GM23248 (cell line): ENCODE data around the gene HMX3. TPM values are rescaled to one million over a fixed set of nuclear protein-coding genes. Genes with fewer than 3 reads are reported as not detected.

Experiments used
- DNase-seq: peaks from one replicate; pipeline ENCODE4 v3.0.0-alpha.2; 2015
- H2AFZ ChIP-seq: fragments of 200-600 bp; sonication (generic); 2 replicates; pipeline ENCODE4 v1.6.1; 2016; ENCODE audit warnings: antibody characterized with exemption
- H3F3A ChIP-seq: fragments of 200-600 bp; sonication (generic); 2 replicates; pipeline ENCODE4 v1.6.1; 2016; ENCODE audit warnings: mild to moderate bottlenecking, antibody characterized with exemption, mixed run types; ENCODE audit not compliant: insufficient read depth
- H3K27ac ChIP-seq: fragments of 200-600 bp; sonication (generic); 2 replicates; pipeline ENCODE4 v1.5.1; 2016; ENCODE audit warnings: mild to moderate bottlenecking
- H3K27me3 ChIP-seq: fragments of 200-600 bp; sonication (generic); replicated peaks from 2 replicates; pipeline ENCODE4 v1.6.1; 2016; ENCODE audit warnings: mild to moderate bottlenecking; ENCODE audit not compliant: insufficient read depth
- H3K36me3 ChIP-seq: fragments of 200-600 bp; sonication (generic); 2 replicates; pipeline ENCODE4 v1.6.1; 2016; ENCODE audit warnings: low read depth, mild to moderate bottlenecking
- H3K4me1 ChIP-seq: fragments of 200-600 bp; sonication (generic); 2 replicates; pipeline ENCODE4 v1.6.1; 2016; ENCODE audit warnings: mild to moderate bottlenecking; ENCODE audit not compliant: insufficient read depth
- H3K4me2 ChIP-seq: fragments of 200-600 bp; sonication (generic); one replicate; pipeline ENCODE4 v1.6.1; 2016; ENCODE audit warnings: mild to moderate bottlenecking; ENCODE audit not compliant: unreplicated experiment
- H3K4me3 ChIP-seq: fragments of 200-600 bp; sonication (generic); 2 replicates; pipeline ENCODE4 v1.5.1; 2016; ENCODE audit warnings: mild to moderate bottlenecking
- H3K79me2 ChIP-seq: fragments of 200-600 bp; sonication (generic); 2 replicates; pipeline ENCODE4 v1.6.1; 2016; ENCODE audit warnings: mild to moderate bottlenecking; ENCODE audit not compliant: insufficient read depth
- H3K9ac ChIP-seq: fragments of 200-600 bp; sonication (generic); 2 replicates; pipeline ENCODE4 v1.6.1; 2016; ENCODE audit warnings: mild to moderate bottlenecking
- H3K9me2 ChIP-seq: fragments of 200-600 bp; sonication (generic); 2 replicates; pipeline ENCODE4 v1.6.1; 2016; ENCODE audit warnings: mixed run types, mild to moderate bottlenecking, moderate library complexity; ENCODE audit not compliant: insufficient read depth
- H3K9me3 ChIP-seq: fragments of 200-600 bp; sonication (generic); one replicate; pipeline ENCODE4 v1.6.1; 2017; ENCODE audit warnings: low read depth
- H4K20me1 ChIP-seq: fragments of 200-600 bp; sonication (generic); 2 replicates; pipeline ENCODE4 v1.6.0; 2016; ENCODE audit not compliant: insufficient read depth
- EZH2 ChIP-seq: fragments of 200-600 bp; sonication (generic); IDR thresholded peaks from 2 replicates; pipeline ENCODE4 v1.6.1; 2018; ENCODE audit warnings: antibody characterized with exemption, mild to moderate bottlenecking; ENCODE audit not compliant: insufficient read depth, poor library complexity, severe bottlenecking
- EZH2phosphoT487 ChIP-seq: fragments of 200-600 bp; sonication (generic); IDR thresholded peaks from 2 replicates; pipeline ENCODE4 v1.6.1; 2018; ENCODE audit warnings: antibody characterized with exemption, moderate library complexity, mild to moderate bottlenecking, low read depth; ENCODE audit not compliant: insufficient read depth
- WGBS, 2 experiments: methylation state at CpG; one replicate each; pipeline ENCODE4 v1.1.6; 2015 to 2017; ENCODE audit warnings: low lambda C conversion rate in 2 of 2, low coverage in 1 of 2; ENCODE audit errors: missing lambda C conversion rate in 2 of 2; 5-methylcytosine and 5-hydroxymethylcytosine counted together
- in situ Hi-C: fragments of 300-500 bp; cut with MboI; formaldehyde crosslinking; loops from 2 replicates; pipeline ENCODE4 v1.15.0; 2020
- polyA plus RNA-seq: library from polyadenylated mRNA; unstranded; fragments of >200 nt; fragmentation: Nextera tagmentation; extraction: Ambion mirVana; gene quantifications from 2 replicates; pipeline ENCODE4 v1.2.1, GENCODE V29; 2016
- total RNA-seq: library from RNA; depleted of rRNA; stranded (reverse); fragments of >200 nt; shearing (Covaris generic); gene quantifications from 2 replicates; pipeline ENCODE4 v1.2.3, GENCODE V29; 2014

The HMX3 gene
- total and polyA plus RNA-seq, 2 experiments from 2014 or later = not detected

DNA sequence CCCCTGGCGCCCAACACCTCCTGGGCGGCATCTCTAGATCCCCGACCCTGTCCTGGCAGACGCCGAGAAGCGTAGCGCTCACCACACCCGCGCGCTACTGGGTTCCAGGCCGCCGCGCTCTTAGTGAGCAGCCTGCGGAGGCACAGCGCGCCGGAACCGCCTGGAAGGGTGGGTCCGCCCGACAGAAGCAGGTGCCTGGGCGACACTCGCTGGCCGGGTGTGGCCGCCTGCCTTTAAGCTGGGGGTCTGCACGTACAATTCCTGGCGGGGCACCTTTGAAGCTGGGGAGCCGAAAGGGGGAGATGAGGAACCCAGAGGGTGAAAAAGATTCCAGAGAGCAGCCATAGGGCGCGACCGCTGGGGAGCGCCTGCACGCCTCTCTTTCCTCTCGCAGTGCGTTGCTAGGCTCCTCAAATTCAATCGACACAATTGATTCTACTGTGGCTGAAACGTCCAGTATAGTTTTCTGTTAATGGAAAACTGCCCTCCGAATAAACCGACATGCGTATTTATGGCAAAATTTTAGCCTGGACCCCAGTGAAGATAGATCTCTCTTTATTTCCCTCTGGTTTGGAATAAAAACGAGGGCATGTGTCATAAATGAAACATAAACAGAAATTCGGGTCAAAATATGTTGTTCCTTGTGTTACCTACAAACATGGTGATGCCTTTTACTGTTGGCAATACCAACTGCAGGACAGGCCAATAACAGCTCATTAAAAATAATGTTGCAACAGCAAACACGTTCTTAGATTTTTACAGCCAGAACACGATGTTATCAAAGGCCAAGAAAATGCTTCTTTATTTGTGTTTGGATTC is 4.6 kb downstream of the HMX3 start:
- Histone ChIP-seq H2AFZ (no peak overlapping the region), H4K20me1 (no peaks in the 10 kb centered on the region), H3K4me3 (no peak overlapping the region), H3K79me2 (no peaks in the 10 kb centered on the region), H3K9me2 (no peaks in the 10 kb centered on the region), H3K36me3 (no peaks in the 10 kb centered on the region), H3K9ac (no peak overlapping the region), H3K9me3 (no peaks in the 10 kb centered on the region), H3K27ac (no peak overlapping the region), H3K4me1 (no peaks in the 10 kb centered on the region), H3F3A (no peaks in the 10 kb centered on the region), H3K27me3 (peaks cover 90% of the 10 kb centered on the region), H3K4me2 (no peak overlapping the region)
- WGBS, 2 experiments = 8 to 11% methylated on average over 42 to 43 of the region's 43 CpGs
- in situ Hi-C loops = loop anchor here (25.0 kb wide), 1 partner anchor 822 kb away; no protein-coding TSS in a partner anchor
- DNase-seq = no peak
- peak; percentile 97 for TF ChIP-seq EZH2
- TF ChIP-seq EZH2phosphoT487 = no peak

DNA sequence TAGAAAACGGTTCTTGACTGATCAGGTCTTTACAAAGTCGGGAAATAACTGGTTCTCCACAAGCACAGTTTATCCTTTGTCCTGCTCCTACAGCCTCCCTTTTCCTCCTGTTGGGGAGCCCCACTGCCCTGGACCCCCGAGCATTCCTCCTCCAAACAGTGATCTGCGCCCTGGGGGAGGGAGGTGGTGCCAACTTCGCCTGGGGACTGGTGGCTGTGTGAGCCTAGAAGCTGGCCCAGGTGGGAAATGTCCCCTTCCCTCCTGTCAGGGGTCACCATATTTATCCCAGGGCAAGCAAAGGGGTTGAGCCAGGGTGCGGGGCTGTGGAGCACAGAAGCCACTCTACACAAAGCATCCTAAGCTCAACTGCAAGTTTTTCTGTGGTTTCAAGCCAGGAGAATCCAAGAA is 5.2 kb downstream of the HMX3 start:
- Histone ChIP-seq H3F3A (no peaks in the 10 kb centered on the region), H3K9ac (no peak overlapping the region), H3K36me3 (no peaks in the 10 kb centered on the region), H2AFZ (no peak overlapping the region), H3K9me2 (no peaks in the 10 kb centered on the region), H3K4me2 (no peak overlapping the region), H4K20me1 (no peaks in the 10 kb centered on the region), H3K4me3 (no peak overlapping the region), H3K4me1 (no peaks in the 10 kb centered on the region), H3K79me2 (no peaks in the 10 kb centered on the region), H3K27me3 (peaks cover 95% of the 10 kb centered on the region), H3K9me3 (no peaks in the 10 kb centered on the region), H3K27ac (no peak overlapping the region)
- WGBS, 2 experiments = 4 to 5% methylated on average over 6 of the region's 6 CpGs
- DNase-seq = no peak
- TF ChIP-seq EZH2 (peak; percentile 21), EZH2phosphoT487 (no peak)
- in situ Hi-C loops = loop anchor here (25.0 kb wide), 1 partner anchor 821 kb away; no protein-coding TSS in a partner anchor

DNA sequence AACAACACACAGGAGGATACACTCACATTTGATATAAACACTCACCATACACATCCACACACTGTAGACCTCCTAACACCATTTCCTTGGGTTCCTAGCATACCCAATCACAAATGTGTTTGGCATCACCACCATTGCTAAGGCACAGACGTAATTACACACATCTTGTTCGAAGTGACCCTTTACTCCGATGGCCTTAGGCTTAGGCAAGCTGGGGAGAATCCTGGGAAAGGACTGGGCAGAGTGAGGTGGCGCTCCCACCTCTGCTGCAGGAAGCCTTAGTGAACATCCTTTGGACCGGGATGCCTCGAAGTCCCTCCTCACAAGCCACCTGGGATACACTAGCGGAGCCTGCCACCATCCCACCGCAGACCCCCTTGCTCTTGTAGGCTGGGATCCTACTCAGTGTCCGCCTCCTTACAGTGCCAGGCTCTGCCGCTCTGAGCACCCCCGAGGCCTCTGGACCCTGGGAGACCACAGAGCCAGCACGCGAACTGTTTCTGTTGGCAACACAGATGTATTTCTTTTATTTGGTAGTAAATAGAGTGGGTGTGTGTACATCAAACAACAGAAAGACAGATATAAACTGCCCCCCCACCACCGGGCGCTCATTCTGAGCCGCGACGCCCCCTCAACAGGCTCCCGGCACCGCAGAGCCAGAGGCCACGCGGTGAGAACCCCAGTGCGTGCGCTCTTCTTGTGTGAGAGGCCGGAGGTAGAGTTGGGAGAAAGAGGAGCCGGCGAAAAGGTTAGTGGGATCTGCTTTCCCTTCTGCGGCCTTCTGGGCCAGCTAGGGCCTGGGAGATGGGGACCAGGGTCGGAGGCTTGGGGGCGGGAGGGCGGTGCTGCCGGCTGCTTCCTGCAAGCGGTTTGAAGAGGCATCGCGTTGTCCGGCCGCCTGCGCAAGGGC is 6.3 kb downstream of the HMX3 start:
- H3K9me2 ChIP-seq = no peaks in the 10 kb centered on the region

DNA sequence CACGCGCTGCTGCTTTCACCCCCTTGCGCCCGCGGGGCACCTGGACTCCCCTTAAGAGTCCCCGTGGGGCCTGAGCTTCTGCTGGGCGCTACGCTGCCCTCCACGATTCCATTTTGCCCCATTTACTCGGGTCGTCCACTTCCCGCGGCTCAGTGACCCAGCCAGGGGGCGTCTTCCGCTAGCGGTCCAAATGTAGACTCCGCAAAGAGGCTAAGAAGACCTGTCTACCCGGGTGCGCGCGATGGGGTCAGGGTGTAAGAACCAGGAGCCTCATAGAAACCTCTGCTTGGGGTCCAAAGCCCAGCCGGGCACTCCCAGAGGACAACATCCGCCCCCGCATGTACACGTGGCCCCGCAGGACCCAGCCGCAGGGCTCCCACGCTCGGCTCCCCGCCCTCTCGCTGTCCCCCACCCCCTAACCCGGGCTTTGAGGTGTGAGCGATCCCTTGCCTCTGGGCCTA is 7.0 kb downstream of the HMX3 start:
- H3K9me2 ChIP-seq = no peaks in the 10 kb centered on the region
- no peaks in the 10 kb centered on the region for H3K9me3 ChIP-seq
- peaks cover 100% of the 10 kb centered on the region for H3K27me3 ChIP-seq
- H2AFZ ChIP-seq = no peak overlapping the region
- no peaks in the 10 kb centered on the region for H3K79me2 ChIP-seq
- TF ChIP-seq EZH2 = no peak
- TF ChIP-seq EZH2phosphoT487 = 0 out of 2 replicates have a peak, but pooled peaks have one; percentile 44
- 7 to 12% methylated on average over 31 to 33 of the region's 33 CpGs for WGBS, 2 experiments
- no peak overlapping the region for H3K4me3 ChIP-seq
- H3K9ac ChIP-seq = no peak overlapping the region
- no peaks in the 10 kb centered on the region for H3F3A ChIP-seq
- no peak for DNase-seq
- H3K27ac ChIP-seq = no peak overlapping the region
- H3K4me1 ChIP-seq = no peaks in the 10 kb centered on the region
- no peak overlapping the region for H3K4me2 ChIP-seq
- in situ Hi-C loops = loop anchor here (25.0 kb wide), 1 partner anchor 820 kb away; no protein-coding TSS in a partner anchor
- no peaks in the 10 kb centered on the region for H3K36me3 ChIP-seq
- no peaks in the 10 kb centered on the region for H4K20me1 ChIP-seq

More for the DNA sequence above, 6.3 kb downstream of the HMX3 start:
- Histone ChIP-seq H3K27me3 (peaks cover 96% of the 10 kb centered on the region), H3K79me2 (no peaks in the 10 kb centered on the region), H3K36me3 (no peaks in the 10 kb centered on the region), H3K4me1 (no peaks in the 10 kb centered on the region), H2AFZ (no peak overlapping the region), H3K4me2 (no peak overlapping the region), H4K20me1 (no peaks in the 10 kb centered on the region), H3K27ac (no peak overlapping the region), H3K9ac (no peak overlapping the region), H3F3A (no peaks in the 10 kb centered on the region), H3K4me3 (no peak overlapping the region), H3K9me3 (no peaks in the 10 kb centered on the region)
- 9 to 13% methylated on average over 28 to 37 of the region's 38 CpGs for WGBS, 2 experiments
- in situ Hi-C loops = loop anchor here (25.0 kb wide), 1 partner anchor 820 kb away; no protein-coding TSS in a partner anchor
- no peak for DNase-seq
- TF ChIP-seq EZH2 = peak; percentile 43
- no peak for TF ChIP-seq EZH2phosphoT487
